H1 (cell line): Measurements from ENCODE around the gene HMSD. TPM values are rescaled to one million over a fixed set of nuclear protein-coding genes. Genes with fewer than 3 reads are reported as not detected.

Experiments
- ASH2L ChIP-seq: fragments of 200-600, 300-600 bp; sonication (generic); IDR thresholded peaks from one replicate; pipeline ENCODE4 v1.7.1; 2017; ENCODE audit warnings: low read length
- ATF3 ChIP-seq: IDR thresholded peaks from 2 replicates; pipeline ENCODE4 v1.6.1; 2011; ENCODE audit warnings: low read depth, mild to moderate bottlenecking, low read length; ENCODE audit not compliant: insufficient read depth
- GABPA ChIP-seq: IDR thresholded peaks from 2 replicates; pipeline ENCODE4 v1.6.1; 2011; ENCODE audit warnings: mild to moderate bottlenecking, low read length, moderate library complexity, borderline replicate concordance; ENCODE audit not compliant: insufficient read depth
- polyA plus RNA-seq, 7 experiments: library from polyadenylated mRNA; depleted of rRNA in 3 of 7; stranded (reverse) in 5 of 7; unstranded in 2 of 7; fragments of >200 nt in 5 of 7; fragments of 200-250 nt in 2 of 7; gene quantifications; 1 replicate in 5 of 7; 2 replicates in 1 of 7; 4 replicates in 1 of 7; pipeline versions ENCODE4 v1.2.1 to v1.2.3, GENCODE V29; 2011 to 2013; ENCODE audit warnings: missing spikeins in 2 of 7, mixed read lengths in 2 of 7
- total RNA-seq: library from RNA; stranded (reverse); fragmentation: NEBNext Ultra II Directional; extraction: Animal tissue kit (Norgen Biotek cat#: 25700); gene quantifications from 2 replicates; pipeline ENCODE4 v1.2.1, GENCODE V29; 2021

HMSD gene
- total and polyA plus RNA-seq, 2 of the 8 experiments (the other 6 are each of a cell fraction or from before 2014, with no cell fraction given), result 1.3 to 3.0 TPM

DNA sequence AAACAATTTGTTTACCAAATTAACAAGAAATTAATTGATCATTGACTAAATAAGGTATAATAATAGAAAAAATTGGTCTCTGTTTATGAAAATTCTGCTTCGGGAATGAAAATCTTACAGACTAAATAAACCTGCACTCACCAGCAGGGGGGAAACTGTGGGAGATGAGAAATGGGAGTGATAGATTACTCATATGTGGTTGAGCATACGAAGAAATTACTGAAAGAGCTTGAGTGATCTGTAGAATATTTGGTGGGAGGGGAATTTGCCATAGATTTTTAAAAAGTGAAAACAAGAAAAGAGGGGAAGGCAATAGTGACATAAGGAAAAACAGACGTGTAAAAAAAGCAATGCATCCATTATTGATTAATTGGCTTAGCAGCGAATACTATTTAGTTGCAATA, 2.2 kb downstream of the HMSD start (continued):
- TF ChIP-seq GABPA (no peak), ATF3 (no peak), ASH2L (no peak)
